Subcutaneous abdominal adipose tissue (tissue), 5 donors: ENCODE measurements around the gene PLXNA4.

Experiments used
- H3K27ac ChIP-seq: one replicate; pipeline ENCODE4 v1.7.0; 2013; ENCODE audit warnings: low read depth, mild to moderate bottlenecking, inconsistent platforms, low read length, moderate library complexity
- H3K27me3 ChIP-seq, 5 donors: one replicate each; pipeline ENCODE4 v1.7.0; 2013; ENCODE audit warnings: low read length in 5 of 5, inconsistent platforms in 1 of 5; ENCODE audit not compliant: control insufficient read depth in 5 of 5, insufficient read depth in 4 of 5
- H3K36me3 ChIP-seq, 5 donors: one replicate each; pipeline ENCODE4 v1.7.0; 2013; ENCODE audit warnings: low read length in 5 of 5; ENCODE audit not compliant: control insufficient read depth in 5 of 5, insufficient read depth in 5 of 5
- H3K4me1 ChIP-seq, 5 donors: one replicate each; pipeline ENCODE4 v1.7.0; 2013; ENCODE audit warnings: low read length in 5 of 5, mild to moderate bottlenecking in 3 of 5, moderate library complexity in 1 of 5; ENCODE audit not compliant: control insufficient read depth in 5 of 5, insufficient read depth in 5 of 5
- H3K4me3 ChIP-seq, 5 donors: one replicate each; pipeline ENCODE4 v1.7.0; 2013; ENCODE audit warnings: low read length in 5 of 5, low read depth in 1 of 5
- H3K9ac ChIP-seq, 5 donors: one replicate each; pipeline ENCODE4 v1.7.0; 2013; ENCODE audit warnings: low read length in 5 of 5, mild to moderate bottlenecking in 4 of 5, moderate library complexity in 3 of 5
- H3K9me3 ChIP-seq, 5 donors: one replicate each; pipeline ENCODE4 v1.7.0; 2013; ENCODE audit warnings: low read length in 5 of 5; ENCODE audit not compliant: control insufficient read depth in 5 of 5
- donor health status: healthy.
- donor health status: healthy.
- donor health status: healthy.
- donor health status: healthy.
- donor health status: healthy.

The PLXNA4 gene

GRCh38 chr7:132458729-132459128 lies 117.5 kb downstream of the PLXNA4 start:
- H3K9me3 ChIP-seq, result no peaks in the 10 kb centered on the region
- no peak overlapping the region for H3K4me3 ChIP-seq
- no peak overlapping the region for H3K9ac ChIP-seq
- H3K4me1 ChIP-seq, result peaks cover 0 to 20% (median 15%) of the 10 kb centered on the region in 5 donors
- H3K27me3 ChIP-seq, result no peaks in the 10 kb centered on the region
- no peak overlapping the region for H3K27ac ChIP-seq
- no peaks in the 10 kb centered on the region for H3K36me3 ChIP-seq

- Histone ChIP-seq H3K4me3 (no peak overlapping the region), H3K4me1 (peaks cover 0 to 20% (median 15%) of the 10 kb centered on the region in 5 donors), H3K27ac (no peak overlapping the region), H3K36me3 (no peaks in the 10 kb centered on the region), H3K27me3 (no peaks in the 10 kb centered on the region), H3K9ac (no peak overlapping the region), H3K9me3 (no peaks in the 10 kb centered on the region)
Observed at GRCh38 chr7:132457658-132458057, 118.6 kb downstream of the PLXNA4 start.

GRCh38 chr7:132456418-132456817 lies 119.9 kb downstream of the PLXNA4 start:
- Histone ChIP-seq H3K4me1 (peaks cover 2 to 31% (median 25%) of the 10 kb centered on the region in 5 donors), H3K27me3 (no peaks in the 10 kb centered on the region), H3K9me3 (no peaks in the 10 kb centered on the region), H3K9ac (no peak overlapping the region), H3K36me3 (no peaks in the 10 kb centered on the region), H3K4me3 (no peak overlapping the region), H3K27ac (no peak overlapping the region)

- H3K9ac ChIP-seq, result no peak overlapping the region
- H3K27ac ChIP-seq, result no peak overlapping the region
- no peaks in the 10 kb centered on the region for H3K27me3 ChIP-seq
- H3K36me3 ChIP-seq, result no peaks in the 10 kb centered on the region
- H3K4me3 ChIP-seq, result no peak overlapping the region
- H3K9me3 ChIP-seq, result no peaks in the 10 kb centered on the region
- peaks cover 2 to 32% (median 26%) of the 10 kb centered on the region in 5 donors for H3K4me1 ChIP-seq
Observed at GRCh38 chr7:132455378-132455777, 120.9 kb downstream of the PLXNA4 start.

GRCh38 chr7:132453826-132454225 lies 122.4 kb downstream of the PLXNA4 start:
- Histone ChIP-seq H3K4me3 (no peak overlapping the region), H3K4me1 (peaks cover 2 to 28% (median 25%) of the 10 kb centered on the region in 5 donors), H3K27me3 (no peaks in the 10 kb centered on the region), H3K9ac (no peak overlapping the region), H3K36me3 (no peaks in the 10 kb centered on the region), H3K27ac (no peak overlapping the region), H3K9me3 (no peaks in the 10 kb centered on the region)

- Histone ChIP-seq H3K36me3 (no peaks in the 10 kb centered on the region), H3K9ac (no peak overlapping the region), H3K27ac (no peak overlapping the region), H3K4me1 (peaks cover 0 to 11% (median 10%) of the 10 kb centered on the region in 5 donors), H3K4me3 (no peak overlapping the region), H3K27me3 (no peaks in the 10 kb centered on the region), H3K9me3 (no peaks in the 10 kb centered on the region)
Observed at GRCh38 chr7:132451161-132451560, 125.1 kb downstream of the PLXNA4 start.

- H3K27ac ChIP-seq, result no peak overlapping the region
- H3K9ac ChIP-seq, result no peak overlapping the region
- H3K27me3 ChIP-seq, result no peaks in the 10 kb centered on the region
- no peaks in the 10 kb centered on the region for H3K36me3 ChIP-seq
- H3K4me1 ChIP-seq, result peaks cover 0 to 13% (median 10%) of the 10 kb centered on the region in 5 donors
- no peaks in the 10 kb centered on the region for H3K9me3 ChIP-seq
- H3K4me3 ChIP-seq, result no peak overlapping the region
Observed at GRCh38 chr7:132450696-132451095, 125.6 kb downstream of the PLXNA4 start.

- H3K27me3 ChIP-seq, result no peaks in the 10 kb centered on the region
- H3K9ac ChIP-seq, result no peak overlapping the region
- H3K4me3 ChIP-seq, result no peak overlapping the region
- peaks cover 0 to 16% (median 10%) of the 10 kb centered on the region in 5 donors for H3K4me1 ChIP-seq
- H3K9me3 ChIP-seq, result no peaks in the 10 kb centered on the region
- H3K36me3 ChIP-seq, result no peaks in the 10 kb centered on the region
- no peak overlapping the region for H3K27ac ChIP-seq
Observed at GRCh38 chr7:132450188-132450587, 126.1 kb downstream of the PLXNA4 start.

GRCh38 chr7:132446666-132447278 lies 129.5 kb downstream of the PLXNA4 start:
- H3K9me3 ChIP-seq, result no peaks in the 10 kb centered on the region
- H3K4me1 ChIP-seq, result peaks cover 0 to 17% (median 13%) of the 10 kb centered on the region in 5 donors
- H3K27me3 ChIP-seq, result no peaks in the 10 kb centered on the region
- H3K9ac ChIP-seq, result no peak overlapping the region
- no peak overlapping the region for H3K27ac ChIP-seq
- H3K4me3 ChIP-seq, result no peak overlapping the region
- H3K36me3 ChIP-seq, result no peaks in the 10 kb centered on the region

- H3K27ac ChIP-seq, result no peak overlapping the region
- H3K4me1 ChIP-seq, result peaks cover 0 to 16% (median 11%) of the 10 kb centered on the region in 5 donors
- no peak overlapping the region for H3K9ac ChIP-seq
- no peak overlapping the region for H3K4me3 ChIP-seq
- no peaks in the 10 kb centered on the region for H3K27me3 ChIP-seq
- no peaks in the 10 kb centered on the region for H3K36me3 ChIP-seq
- no peaks in the 10 kb centered on the region for H3K9me3 ChIP-seq
Observed at GRCh38 chr7:132446260-132446659, 130.0 kb downstream of the PLXNA4 start.
